Suprapubic skin (tissue), 4 donors: ENCODE data around the gene IFRD2. TPM values are rescaled to one million over a fixed set of nuclear protein-coding genes. Genes with fewer than 3 reads are reported as not detected.
"Not testable (repeated sequence)": the region's sequence is repeated elsewhere in the genome, so short reads cannot be mapped to it uniquely, and the experiment has no call there.

Source experiments
- DNase-seq, 2 donors: peaks; one replicate each; pipeline ENCODE4 v3.0.0-alpha.2; 2019; ENCODE audit warnings: low spot score in 2 of 2
- H3K27ac ChIP-seq: fragments of 200-600 bp; sonication (generic); one replicate; pipeline ENCODE4 v1.5.1; 2019
- H3K27me3 ChIP-seq: fragments of 200-600 bp; sonication (generic); one replicate; pipeline ENCODE4 v1.5.1; 2019
- H3K36me3 ChIP-seq: fragments of 200-600 bp; sonication (generic); one replicate; pipeline ENCODE4 v1.5.1; 2019
- H3K4me1 ChIP-seq: fragments of 200-600 bp; sonication (generic); one replicate; pipeline ENCODE4 v1.5.1; 2019
- H3K4me3 ChIP-seq: fragments of 200-600 bp; sonication (generic); one replicate; pipeline ENCODE4 v1.5.1; 2019; ENCODE audit warnings: mild to moderate bottlenecking
- H3K9me3 ChIP-seq: fragments of 200-600 bp; sonication (generic); one replicate; pipeline ENCODE4 v1.5.1; 2019
- EP300 ChIP-seq: sonication (generic); formaldehyde crosslinking; IDR thresholded peaks from one replicate; pipeline ENCODE4 v1.6.1; 2017; ENCODE audit warnings: antibody characterized with exemption
- POLR2A ChIP-seq, 2 donors: fragments of 450-650 bp; IDR thresholded peaks; one replicate each; pipeline ENCODE4 v1.6.1; 2017; ENCODE audit warnings: antibody characterized with exemption in 2 of 2, mild to moderate bottlenecking in 2 of 2, moderate library complexity in 2 of 2
- POLR2AphosphoS5 ChIP-seq, 3 donors: sonication (generic); formaldehyde crosslinking; IDR thresholded peaks; one replicate each; pipeline ENCODE4 v1.6.1; 2017; ENCODE audit warnings: antibody characterized with exemption in 3 of 3
- WGBS: methylation state at CpG from one replicate; pipeline ENCODE4 v1.1.5; 2018; 5-methylcytosine and 5-hydroxymethylcytosine counted together
- total RNA-seq, 4 donors: library from RNA; depleted of rRNA; stranded (reverse); fragments of >200 nt; gene quantifications; one replicate each; pipeline ENCODE4 v1.1.0, GENCODE V29; 2016
- TF ChIP-seq, protein P1 (sequence below), 2 donors: fragments of 200-600 bp in 1 of 2; fragments of 450-650 bp in 1 of 2; sonication (generic) in 1 of 2; IDR thresholded peaks; one replicate each; pipeline ENCODE4 v1.5.1; 2016 to 2019; ENCODE audit warnings: antibody characterized with exemption in 2 of 2, mild to moderate bottlenecking in 1 of 2, moderate library complexity in 1 of 2

The IFRD2 gene
- total RNA-seq, 4 donors from 2014 or later, result 56.3 to 84.9 (median 75.2) TPM

DNA sequence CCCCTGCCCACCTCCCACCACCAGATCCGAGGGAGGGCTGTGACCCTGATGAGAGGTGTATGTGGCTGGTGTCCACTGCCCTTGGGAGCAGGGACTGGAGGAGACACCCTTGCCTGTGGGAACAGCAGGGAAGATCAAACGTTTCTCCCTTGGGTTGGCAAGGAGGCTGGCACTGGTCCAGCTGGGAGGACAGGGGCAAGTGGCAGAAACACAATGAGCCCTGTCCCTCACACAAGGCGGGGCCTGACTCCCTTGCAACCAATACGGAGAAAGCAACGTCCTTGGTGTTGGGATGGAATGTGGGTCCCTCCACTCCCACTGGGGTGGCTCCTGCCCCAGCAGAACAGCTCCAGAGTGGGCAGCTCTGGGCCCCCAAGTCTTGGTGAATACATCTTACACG lies 25.1 kb upstream of the IFRD2 start:
- Histone ChIP-seq H3K36me3 (peaks cover 19% of the 10 kb centered on the region), H3K4me1 (peaks cover 79% of the 10 kb centered on the region), H3K27ac (peak overlapping the region; percentile 89), H3K4me3 (peak overlapping the region; percentile 93), H3K27me3 (no peaks in the 10 kb centered on the region), H3K9me3 (no peaks in the 10 kb centered on the region)
- peak in 1 of 2 donors; percentile 78 for DNase-seq
- TF ChIP-seq EP300, result no peak
- TF ChIP-seq, protein P1, sequence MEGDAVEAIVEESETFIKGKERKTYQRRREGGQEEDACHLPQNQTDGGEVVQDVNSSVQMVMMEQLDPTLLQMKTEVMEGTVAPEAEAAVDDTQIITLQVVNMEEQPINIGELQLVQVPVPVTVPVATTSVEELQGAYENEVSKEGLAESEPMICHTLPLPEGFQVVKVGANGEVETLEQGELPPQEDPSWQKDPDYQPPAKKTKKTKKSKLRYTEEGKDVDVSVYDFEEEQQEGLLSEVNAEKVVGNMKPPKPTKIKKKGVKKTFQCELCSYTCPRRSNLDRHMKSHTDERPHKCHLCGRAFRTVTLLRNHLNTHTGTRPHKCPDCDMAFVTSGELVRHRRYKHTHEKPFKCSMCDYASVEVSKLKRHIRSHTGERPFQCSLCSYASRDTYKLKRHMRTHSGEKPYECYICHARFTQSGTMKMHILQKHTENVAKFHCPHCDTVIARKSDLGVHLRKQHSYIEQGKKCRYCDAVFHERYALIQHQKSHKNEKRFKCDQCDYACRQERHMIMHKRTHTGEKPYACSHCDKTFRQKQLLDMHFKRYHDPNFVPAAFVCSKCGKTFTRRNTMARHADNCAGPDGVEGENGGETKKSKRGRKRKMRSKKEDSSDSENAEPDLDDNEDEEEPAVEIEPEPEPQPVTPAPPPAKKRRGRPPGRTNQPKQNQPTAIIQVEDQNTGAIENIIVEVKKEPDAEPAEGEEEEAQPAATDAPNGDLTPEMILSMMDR (IDR thresholded peaks at IDR 0.05), result no peak
- no peak for TF ChIP-seq POLR2A (IDR thresholded peaks at IDR 0.05)
- TF ChIP-seq POLR2AphosphoS5 (IDR thresholded peaks at IDR 0.05), result no peak
- 100% methylated on average over 1 of the region's 6 CpGs for WGBS

DNA sequence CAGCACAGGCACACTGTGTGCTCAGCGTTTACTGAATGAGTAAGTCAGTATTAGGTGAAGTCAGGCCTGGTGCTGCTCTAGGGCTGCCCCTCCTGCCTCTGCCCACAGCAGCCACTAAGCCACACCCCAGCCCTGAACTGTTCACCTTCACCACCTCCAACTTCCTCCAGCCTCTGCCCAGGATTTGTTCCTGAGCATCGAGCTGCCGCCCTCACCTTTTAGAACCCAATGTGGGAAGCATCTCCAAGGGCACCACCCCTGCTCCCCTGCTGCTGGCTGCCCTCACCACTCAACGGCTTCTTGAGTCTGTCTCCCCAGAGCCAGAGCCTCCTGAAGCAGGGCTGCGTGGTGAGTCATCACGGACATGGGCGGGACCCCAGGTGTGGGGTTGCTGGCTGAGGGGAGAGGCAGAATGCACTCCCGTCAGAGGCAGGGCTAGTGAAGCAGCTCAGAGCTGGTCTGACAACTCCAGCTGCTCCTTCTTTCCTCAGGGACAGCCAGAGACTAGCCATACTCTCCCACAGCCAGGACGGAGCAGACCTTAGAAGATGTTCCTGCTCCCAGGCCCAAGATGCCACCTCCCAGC lies 24.5 kb upstream of the IFRD2 start:
- peak overlapping the region; percentile 93 for H3K4me3 ChIP-seq

DNA sequence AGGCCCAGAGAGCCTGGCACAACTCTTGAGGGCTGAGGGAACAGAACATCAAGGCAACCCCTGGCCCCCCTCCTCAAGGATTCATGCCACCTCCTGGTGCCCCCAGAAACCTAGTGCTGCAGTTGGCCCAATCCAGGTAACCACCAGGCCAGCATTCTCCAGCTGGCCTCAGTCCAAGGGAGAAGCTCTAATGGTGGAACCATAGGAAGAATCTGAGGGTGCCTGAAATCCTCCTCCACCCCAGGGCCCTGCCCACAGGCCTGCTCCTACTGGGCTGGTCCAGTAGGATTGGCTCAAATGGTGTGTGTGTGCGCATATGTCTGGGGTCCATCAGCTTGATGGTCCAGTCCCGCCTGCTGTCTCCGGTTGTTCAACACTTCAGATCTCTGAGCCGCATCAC lies 22.6 kb upstream of the IFRD2 start:
- Histone ChIP-seq H3K27me3 (no peaks in the 10 kb centered on the region), H3K4me3 (no peak overlapping the region), H3K27ac (peak overlapping the region; percentile 6), H3K4me1 (peaks cover 75% of the 10 kb centered on the region), H3K36me3 (peaks cover 18% of the 10 kb centered on the region), H3K9me3 (no peaks in the 10 kb centered on the region)
- TF ChIP-seq POLR2AphosphoS5 (IDR thresholded peaks at IDR 0.05) (no peak), POLR2A (IDR thresholded peaks at IDR 0.05) (no peak), EP300 (no peak)
- TF ChIP-seq, protein P1 (IDR thresholded peaks at IDR 0.05), result no peak
- DNase-seq, result no peak
- 100% methylated on average over 4 of the region's 4 CpGs for WGBS

More for the DNA sequence above, 24.5 kb upstream of the IFRD2 start:
- Histone ChIP-seq H3K4me1 (peaks cover 77% of the 10 kb centered on the region), H3K27me3 (no peaks in the 10 kb centered on the region), H3K9me3 (no peaks in the 10 kb centered on the region), H3K27ac (peak overlapping the region; percentile 89), H3K36me3 (peaks cover 19% of the 10 kb centered on the region)
- 24% methylated on average over 3 of the region's 9 CpGs for WGBS
- TF ChIP-seq, protein P1 (IDR thresholded peaks at IDR 0.05), result no peak
- peak in 2 of 3 donors; percentile 25 to 66 for TF ChIP-seq POLR2AphosphoS5 (IDR thresholded peaks at IDR 0.05)
- DNase-seq, result peak; percentile 88

DNA sequence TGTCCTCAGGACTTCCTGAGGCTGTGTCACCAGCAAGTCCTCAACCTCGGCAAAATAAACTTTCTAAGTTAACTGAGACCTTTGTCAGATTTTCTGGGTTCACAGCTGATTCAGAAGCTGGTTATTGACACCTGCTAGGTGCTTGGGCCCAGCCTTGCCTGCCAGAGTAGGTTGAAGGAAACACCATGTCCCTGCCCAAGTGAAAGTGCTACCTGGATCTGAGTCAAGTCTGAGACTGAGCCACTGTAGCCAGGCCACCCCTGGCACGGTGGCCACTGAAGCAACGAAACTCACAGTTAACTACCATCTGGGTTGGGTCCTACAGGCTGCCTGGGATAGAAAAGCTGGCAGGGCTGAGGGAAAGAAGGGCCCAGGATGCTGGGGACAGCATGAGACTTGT lies 22.1 kb upstream of the IFRD2 start:
- WGBS, result 72% methylated on average over 3 of the region's 3 CpGs
- peak overlapping the region; percentile 6 for H3K27ac ChIP-seq
- no peaks in the 10 kb centered on the region for H3K27me3 ChIP-seq
- H3K4me1 ChIP-seq, result peaks cover 70% of the 10 kb centered on the region
- no peak for TF ChIP-seq POLR2AphosphoS5 (IDR thresholded peaks at IDR 0.05)
- TF ChIP-seq, protein P1 (IDR thresholded peaks at IDR 0.05), result no peak
- TF ChIP-seq EP300, result no peak
- TF ChIP-seq POLR2A (IDR thresholded peaks at IDR 0.05), result no peak
- H3K9me3 ChIP-seq, result no peaks in the 10 kb centered on the region
- H3K4me3 ChIP-seq, result no peak overlapping the region
- no peak for DNase-seq
- H3K36me3 ChIP-seq, result peaks cover 13% of the 10 kb centered on the region

DNA sequence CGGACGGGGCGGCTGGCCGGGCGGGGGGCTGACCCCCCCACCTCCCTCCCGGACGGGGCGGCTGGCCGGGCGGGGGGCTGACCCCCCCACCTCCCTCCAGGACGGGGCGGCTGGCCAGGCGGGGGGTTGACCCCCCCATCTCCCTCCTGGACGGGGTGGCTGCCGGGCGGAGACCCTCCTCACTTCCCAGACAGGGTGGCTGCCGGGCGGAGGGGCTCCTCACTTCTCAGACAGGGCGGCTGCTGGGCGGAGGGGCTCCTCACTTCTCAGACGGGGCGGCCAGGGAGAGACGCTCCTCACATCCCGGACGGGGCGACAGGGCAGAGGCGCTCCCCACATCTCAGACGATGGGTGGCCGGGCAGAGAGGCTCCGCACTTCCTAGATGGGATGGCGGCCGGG lies 19.8 kb upstream of the IFRD2 start:
- not testable (repeated sequence) for H3K9me3 ChIP-seq, DNase-seq, H3K36me3 ChIP-seq, H3K27me3 ChIP-seq
- no CpG with 5 or more reads among the region's 32 CpGs for WGBS
- Histone ChIP-seq H3K4me1 (peaks cover 47% of the 10 kb centered on the region), H3K27ac (peak overlapping the region; percentile 41), H3K4me3 (peak overlapping the region; percentile 48)

DNA sequence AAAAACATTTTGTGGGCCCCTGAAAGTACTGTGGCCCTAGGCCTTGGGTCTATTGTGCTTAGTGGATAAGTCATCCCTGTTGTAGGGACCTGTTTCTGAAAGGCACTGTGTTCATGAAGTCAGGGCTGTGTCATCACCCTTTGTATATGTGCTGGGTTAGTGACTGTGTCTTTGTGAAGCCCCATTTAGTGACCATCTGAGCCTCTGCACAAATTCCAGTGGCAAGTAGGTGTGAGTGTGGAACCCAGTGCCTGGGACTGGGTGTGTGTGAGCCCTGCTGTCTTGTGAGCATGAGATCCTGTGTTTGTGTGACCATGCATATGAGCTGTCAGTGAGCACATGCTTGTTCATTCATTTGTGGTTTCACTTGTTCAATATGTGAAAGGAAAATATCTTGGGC lies 12.4 kb upstream of the IFRD2 start:
- no peak for DNase-seq
- no peak overlapping the region for H3K27ac ChIP-seq

More for the DNA sequence above, 12.4 kb upstream of the IFRD2 start:
- H3K4me1 ChIP-seq, result peaks cover 32% of the 10 kb centered on the region
- H3K9me3 ChIP-seq, result no peaks in the 10 kb centered on the region
- no peaks in the 10 kb centered on the region for H3K36me3 ChIP-seq
- no peaks in the 10 kb centered on the region for H3K27me3 ChIP-seq
- TF ChIP-seq, protein P1 (IDR thresholded peaks at IDR 0.05), result no peak
- TF ChIP-seq POLR2AphosphoS5 (IDR thresholded peaks at IDR 0.05), result no peak
- TF ChIP-seq EP300, result no peak
- TF ChIP-seq POLR2A (IDR thresholded peaks at IDR 0.05), result no peak
- no peak overlapping the region for H3K4me3 ChIP-seq
